Measurements from ENCODE around the gene SLX4IP.
A peak's percentile ranks its signal among the peaks of the same experiment; 100 is the strongest.
"Not testable (repeated sequence)": the region's sequence is repeated elsewhere in the genome, so short reads cannot be mapped to it uniquely, and the experiment has no call there.

SLX4IP gene

GRCh38 chr20:10609770-10610169 lies 174.7 kb downstream of the SLX4IP start:
- in situ Hi-C loops (cut with HindIII; ENCODE audit: low pct_unique_long_range_greater_than_20kb, low sequenced_read_pairs) = no loop called here
- no peak for DNase-seq (ENCODE audit: low read depth in 1 of 2, low spot score in 1 of 2)
- TF ChIP-seq JUND (IDR thresholded peaks at IDR 0.05; ENCODE audit: low read depth) = no peak

- DNase-seq (ENCODE audit: low read depth in 1 of 2, low spot score in 1 of 2) = no peak
- no peak for TF ChIP-seq JUND (IDR thresholded peaks at IDR 0.05; ENCODE audit: low read depth)
- in situ Hi-C loops (cut with HindIII; ENCODE audit: low pct_unique_long_range_greater_than_20kb, low sequenced_read_pairs) = no loop called here
These were observed 175.1 kb downstream of the SLX4IP start for GRCh38 chr20:10610251-10610650.

- peak in 1 of 2 experiments; percentile 29 for DNase-seq (ENCODE audit: low read depth in 1 of 2, low spot score in 1 of 2)
- in situ Hi-C loops (cut with HindIII; ENCODE audit: low pct_unique_long_range_greater_than_20kb, low sequenced_read_pairs) = no loop called here
- TF ChIP-seq JUND (IDR thresholded peaks at IDR 0.05; ENCODE audit: low read depth) = no peak
These were observed 176.3 kb downstream of the SLX4IP start for GRCh38 chr20:10611357-10611756.

GRCh38 chr20:10613426-10613825 lies 178.3 kb downstream of the SLX4IP start:
- DNase-seq (ENCODE audit: low read depth in 1 of 2, low spot score in 1 of 2); in situ Hi-C loops (cut with HindIII; ENCODE audit: low pct_unique_long_range_greater_than_20kb, low sequenced_read_pairs): not testable (repeated sequence)

GRCh38 chr20:10613911-10614310 lies 178.8 kb downstream of the SLX4IP start:
- in situ Hi-C loops (cut with HindIII; ENCODE audit: low pct_unique_long_range_greater_than_20kb, low sequenced_read_pairs) = no loop called here
- no peak for TF ChIP-seq JUND (IDR thresholded peaks at IDR 0.05; ENCODE audit: low read depth)
- DNase-seq (ENCODE audit: low read depth in 1 of 2, low spot score in 1 of 2) = no peak

GRCh38 chr20:10616212-10616611 lies 181.1 kb downstream of the SLX4IP start:
- no peak for DNase-seq (ENCODE audit: low read depth in 1 of 2, low spot score in 1 of 2)
- TF ChIP-seq JUND (IDR thresholded peaks at IDR 0.05; ENCODE audit: low read depth) = no peak
- in situ Hi-C loops (cut with HindIII; ENCODE audit: low pct_unique_long_range_greater_than_20kb, low sequenced_read_pairs) = no loop called here

GRCh38 chr20:10617549-10618133 lies 182.5 kb downstream of the SLX4IP start:
- in situ Hi-C loops (cut with HindIII; ENCODE audit: low pct_unique_long_range_greater_than_20kb, low sequenced_read_pairs); DNase-seq (ENCODE audit: low read depth in 1 of 2, low spot score in 1 of 2): not testable (repeated sequence)

GRCh38 chr20:10618611-10619245 lies 183.6 kb downstream of the SLX4IP start:
- in situ Hi-C loops (cut with HindIII; ENCODE audit: low pct_unique_long_range_greater_than_20kb, low sequenced_read_pairs) = no loop called here
- DNase-seq (ENCODE audit: low read depth in 1 of 2, low spot score in 1 of 2) = no peak
- TF ChIP-seq JUND (IDR thresholded peaks at IDR 0.05; ENCODE audit: low read depth) = no peak

GRCh38 chr20:10619427-10619826 lies 184.3 kb downstream of the SLX4IP start:
- in situ Hi-C loops (cut with HindIII; ENCODE audit: low pct_unique_long_range_greater_than_20kb, low sequenced_read_pairs) = no loop called here
- no peak for DNase-seq (ENCODE audit: low read depth in 1 of 2, low spot score in 1 of 2)
- no peak for TF ChIP-seq JUND (IDR thresholded peaks at IDR 0.05; ENCODE audit: low read depth)

GRCh38 chr20:10621149-10621548 lies 186.0 kb downstream of the SLX4IP start:
- no peak for TF ChIP-seq JUND (IDR thresholded peaks at IDR 0.05; ENCODE audit: low read depth)
- DNase-seq (ENCODE audit: low read depth in 1 of 2, low spot score in 1 of 2) = no peak
- in situ Hi-C loops (cut with HindIII; ENCODE audit: low pct_unique_long_range_greater_than_20kb, low sequenced_read_pairs) = no loop called here

GRCh38 chr20:10622657-10623418 lies 187.7 kb downstream of the SLX4IP start:
- DNase-seq (ENCODE audit: low read depth in 1 of 2, low spot score in 1 of 2) = no peak
- in situ Hi-C loops (cut with HindIII; ENCODE audit: low pct_unique_long_range_greater_than_20kb, low sequenced_read_pairs) = no loop called here
- TF ChIP-seq JUND (IDR thresholded peaks at IDR 0.05; ENCODE audit: low read depth) = no peak

GRCh38 chr20:10625641-10626040 lies 190.5 kb downstream of the SLX4IP start:
- DNase-seq (ENCODE audit: low read depth in 1 of 2, low spot score in 1 of 2) = no peak
- in situ Hi-C loops (cut with HindIII; ENCODE audit: low pct_unique_long_range_greater_than_20kb, low sequenced_read_pairs) = no loop called here
- no peak for TF ChIP-seq JUND (IDR thresholded peaks at IDR 0.05; ENCODE audit: low read depth)

- no peak for TF ChIP-seq JUND (IDR thresholded peaks at IDR 0.05; ENCODE audit: low read depth)
- DNase-seq (ENCODE audit: low read depth in 1 of 2, low spot score in 1 of 2) = no peak
- in situ Hi-C loops (cut with HindIII; ENCODE audit: low pct_unique_long_range_greater_than_20kb, low sequenced_read_pairs) = no loop called here
These were observed 191.8 kb downstream of the SLX4IP start for GRCh38 chr20:10626896-10627295.
